NCI-H187 (cell line): ENCODE results near the gene ACO1.
"Not testable (repeated sequence)": the region's sequence is repeated elsewhere in the genome, so short reads cannot be mapped to it uniquely, and the experiment has no call there.

Experiments used
- DNase-seq, 2 experiments: peaks; one replicate each; lab custom pipeline; 2025; lab: John Stamatoyannopoulos, UW

Gene ACO1

DNA sequence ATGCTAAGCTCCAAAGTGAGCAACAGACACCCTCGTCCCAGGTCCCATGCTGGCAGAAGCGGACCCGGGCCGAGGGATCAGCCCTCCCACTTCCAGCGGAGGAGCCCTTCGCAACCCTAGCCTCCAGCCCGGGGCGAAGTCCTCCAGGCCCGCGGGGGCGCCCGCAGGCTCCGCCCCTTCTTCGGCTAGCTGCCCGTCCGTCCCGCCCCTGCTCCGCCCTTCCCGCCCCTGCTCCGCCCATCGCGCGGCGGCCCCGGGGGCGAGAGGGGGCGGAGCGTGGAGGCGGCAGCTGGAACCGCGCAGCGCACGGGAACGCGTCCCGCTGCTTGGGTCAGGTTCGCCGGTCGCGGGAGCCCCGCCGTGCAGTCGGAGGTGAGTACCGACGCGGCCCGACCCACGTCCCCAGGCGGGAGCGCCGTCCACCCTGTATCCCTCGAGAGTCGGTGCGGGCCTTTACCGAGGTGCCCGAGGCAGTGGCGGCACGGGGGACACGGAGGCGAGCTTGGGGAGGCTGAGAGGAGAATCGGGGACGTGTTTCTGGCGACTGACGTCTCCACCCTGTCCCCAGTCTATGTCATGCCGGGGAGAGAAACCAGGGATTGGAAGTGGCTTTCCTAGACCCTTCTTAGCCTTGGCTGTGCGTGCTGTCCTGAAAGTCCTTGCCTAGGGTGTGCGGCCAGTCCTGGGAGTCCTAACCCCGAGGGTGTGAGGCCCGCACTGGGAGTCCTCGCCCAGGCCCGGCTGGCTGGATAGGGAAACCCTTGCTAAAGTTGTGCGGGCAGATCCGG, at the start of gene ACO1:
Gene ACO1 (plus strand): TSS at position 280 of the 788 bp plus-strand sequence. CDS start 20,864 bp downstream, outside the sequence.
- DNase-seq = peak; percentile 11 to 38

DNA sequence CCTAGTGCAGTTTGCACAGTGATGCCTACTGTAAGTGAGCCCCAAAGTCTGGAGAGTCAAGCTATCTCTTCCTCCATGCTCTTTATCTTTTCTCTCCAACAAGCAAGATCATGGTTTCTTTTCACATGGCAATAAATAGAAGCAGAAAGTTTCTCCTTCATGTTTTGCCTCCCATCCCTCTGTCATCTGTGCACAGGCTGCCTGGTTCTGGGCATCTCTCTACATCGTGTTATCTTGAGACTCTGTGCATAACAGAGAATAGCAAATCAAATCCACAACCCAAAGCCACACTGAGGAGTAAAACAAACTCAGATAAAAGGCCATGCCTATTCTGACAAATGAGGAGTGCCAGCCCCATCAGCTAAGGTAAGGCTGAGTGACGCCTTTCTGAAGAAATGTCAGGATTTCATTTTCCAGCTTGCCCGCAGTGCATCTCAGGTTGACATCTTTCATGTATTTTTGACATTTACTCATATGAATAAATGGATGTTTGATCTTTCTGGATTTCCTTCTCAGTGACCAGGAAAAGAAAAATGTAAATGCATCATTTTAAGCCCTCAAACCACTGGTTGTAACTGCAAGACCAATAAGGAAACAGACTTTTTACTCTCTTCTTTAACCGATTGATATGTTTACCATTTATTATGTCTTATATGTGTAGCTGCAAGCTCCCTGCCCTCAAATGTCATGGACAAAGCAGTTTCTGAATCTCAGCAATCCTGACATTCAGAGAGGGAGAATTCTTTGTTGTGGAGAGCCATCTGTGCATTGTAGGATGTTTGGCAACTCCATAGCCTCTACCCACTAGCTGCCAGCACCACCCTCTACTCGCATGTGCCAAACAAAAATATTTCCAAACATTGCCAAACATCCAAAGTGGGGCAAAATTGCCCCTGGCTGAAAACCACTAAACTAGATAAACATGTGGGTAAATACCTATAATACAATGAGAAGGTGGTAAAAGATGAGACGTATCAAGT, 49.2 kb upstream of the ACO1 start:
- no peak for DNase-seq

DNA sequence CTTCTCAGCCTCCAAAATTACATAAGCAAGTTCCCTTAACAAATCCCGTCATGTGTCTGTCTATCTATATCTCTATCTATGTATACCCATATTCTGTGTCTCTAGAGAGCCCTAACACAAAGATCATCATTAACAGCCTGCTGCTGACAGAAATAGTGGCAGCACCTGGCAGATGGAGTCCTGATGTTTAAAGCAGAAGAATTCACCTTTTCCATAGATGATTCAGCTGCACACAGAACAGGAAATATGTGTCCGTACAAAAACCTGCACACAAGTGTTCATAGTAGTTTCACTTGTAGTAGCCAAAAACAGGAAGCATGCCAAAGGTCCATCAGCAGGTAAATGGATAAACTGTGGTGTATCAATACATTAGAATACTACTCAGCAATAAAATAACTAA, 45.0 kb upstream of the ACO1 start:
- no peak for DNase-seq

DNA sequence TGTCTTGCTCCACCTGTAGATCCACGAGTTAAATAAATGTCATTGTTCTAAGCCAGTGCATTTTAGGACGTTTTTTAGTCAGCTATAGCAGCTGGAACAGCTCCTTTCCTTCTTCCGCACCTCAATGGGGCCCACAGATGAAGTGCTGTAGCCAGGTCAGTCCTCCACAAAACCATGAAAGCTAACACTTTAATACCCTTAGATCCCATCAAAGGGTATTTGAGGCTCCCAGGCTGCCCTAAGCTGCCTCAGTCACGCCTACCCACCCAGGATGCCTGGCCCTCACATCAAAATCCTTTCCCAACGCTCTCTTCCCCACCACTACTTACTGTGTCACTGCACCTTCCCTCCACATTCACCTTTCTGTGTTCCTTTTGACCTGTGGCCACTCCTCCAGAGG, 44.1 kb upstream of the ACO1 start:
- no peak for DNase-seq

DNA sequence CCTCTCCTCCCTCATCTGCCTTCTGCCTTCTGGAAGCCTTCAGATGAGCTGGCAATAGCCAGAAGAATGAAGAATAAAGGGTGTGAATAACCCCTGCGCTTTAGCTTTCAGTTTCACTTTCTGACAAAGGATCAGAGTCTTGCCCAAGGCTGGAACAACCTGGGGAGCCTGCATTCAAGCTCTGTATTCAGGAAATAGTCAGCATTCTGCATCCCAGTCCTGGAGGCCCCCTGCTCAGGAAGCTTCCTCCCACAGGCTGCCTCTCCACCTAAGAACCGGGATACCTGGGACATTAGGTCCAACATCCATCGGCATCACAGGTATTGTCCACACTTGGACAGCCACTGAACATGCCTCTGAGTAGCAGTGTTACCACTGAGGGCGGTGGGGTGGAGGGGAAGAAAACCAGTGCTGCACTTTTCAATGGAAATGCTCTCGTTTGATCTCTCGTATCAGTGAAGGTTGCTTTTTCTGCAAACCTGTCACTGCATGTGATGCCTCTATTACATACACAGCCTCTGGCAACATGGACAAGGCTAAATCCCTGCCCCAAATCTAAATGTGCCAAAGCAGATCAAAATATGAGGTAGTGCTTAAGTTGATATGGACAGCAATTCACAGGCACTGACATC, 39.8 kb upstream of the ACO1 start:
- DNase-seq = no peak

DNA sequence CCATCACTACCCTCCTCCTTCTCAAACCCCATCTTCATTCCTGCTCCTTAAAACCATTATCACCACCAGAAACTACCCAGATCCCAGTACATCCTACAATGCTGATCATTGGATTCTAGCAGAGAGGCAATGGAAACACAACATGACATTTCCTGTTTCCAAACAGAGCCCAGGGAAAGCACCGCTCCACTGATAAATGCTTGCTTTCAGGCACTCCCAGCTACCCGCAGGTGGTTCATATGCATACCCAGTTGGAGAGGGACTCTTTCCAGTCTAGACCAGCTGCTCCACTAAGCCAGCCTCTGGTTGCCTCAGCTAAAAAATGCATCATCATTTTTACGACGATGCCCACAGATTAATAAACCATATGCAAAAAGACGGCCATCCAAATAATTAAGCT, 39.2 kb upstream of the ACO1 start:
- DNase-seq = no peak

DNA sequence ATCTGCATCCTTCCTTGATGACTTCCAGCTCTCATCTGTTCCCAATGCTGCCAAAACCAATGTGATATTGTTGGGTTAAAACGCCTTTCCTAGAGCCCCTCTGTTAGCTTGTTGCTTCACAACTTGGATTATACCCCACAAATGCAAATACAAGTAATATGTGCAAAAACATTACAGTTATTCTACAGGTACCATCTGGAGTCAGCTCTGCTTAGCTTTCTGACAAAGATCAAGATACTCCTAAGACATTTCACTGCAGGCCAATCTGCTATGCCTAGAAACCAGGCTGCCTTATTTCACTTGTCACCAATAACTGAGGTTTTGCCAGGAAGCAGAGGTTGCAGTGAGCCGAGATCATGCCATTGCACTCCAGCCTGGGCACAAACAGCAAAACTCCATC, 36.9 kb upstream of the ACO1 start:
- DNase-seq = no peak

DNA sequence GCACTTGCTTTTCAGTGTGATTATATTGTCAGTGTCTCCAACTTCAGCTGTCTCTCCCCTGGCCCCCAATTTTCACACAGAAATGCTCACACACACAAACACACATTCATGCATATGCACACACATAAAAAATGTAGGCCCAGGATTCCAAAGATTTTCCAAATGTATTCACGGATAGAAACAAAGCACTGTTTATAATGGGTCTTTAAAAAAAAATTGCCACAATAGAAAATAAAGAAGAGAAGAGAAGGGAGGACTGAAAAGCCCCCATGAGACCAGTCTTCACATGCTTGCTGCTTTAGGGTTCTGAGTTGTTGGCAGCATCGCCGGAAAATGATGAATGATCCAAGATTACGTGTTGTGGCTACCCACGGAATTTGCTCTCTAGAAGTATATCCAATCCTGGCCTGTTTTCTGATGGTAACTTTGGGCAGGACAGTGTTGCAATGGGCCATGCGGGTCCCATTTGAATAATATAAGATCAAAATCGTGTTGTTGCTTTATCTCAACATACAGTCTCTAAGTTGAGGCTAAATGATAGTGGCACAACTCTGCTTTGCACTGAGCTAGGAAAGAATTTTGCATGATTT, 36.2 kb upstream of the ACO1 start:
- DNase-seq = no peak

DNA sequence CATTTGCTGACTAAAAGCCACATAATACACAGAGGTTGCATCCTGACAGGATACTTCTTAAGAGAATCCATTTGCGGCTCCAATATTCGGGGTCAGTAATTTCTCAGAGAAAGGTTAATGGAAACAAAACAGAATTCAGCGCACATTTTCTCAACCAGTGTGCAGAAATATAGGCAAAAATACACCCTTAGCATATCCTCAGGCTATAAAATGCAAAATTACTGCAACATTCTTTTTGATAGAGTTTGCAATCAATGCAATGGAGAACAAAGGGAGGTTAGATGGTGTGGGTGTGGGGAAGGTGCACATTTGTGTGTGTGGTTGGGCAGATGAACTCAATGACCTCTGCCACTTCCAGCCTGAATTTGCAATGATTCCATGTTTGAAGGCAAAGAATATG, 35.4 kb upstream of the ACO1 start:
- no peak for DNase-seq

DNA sequence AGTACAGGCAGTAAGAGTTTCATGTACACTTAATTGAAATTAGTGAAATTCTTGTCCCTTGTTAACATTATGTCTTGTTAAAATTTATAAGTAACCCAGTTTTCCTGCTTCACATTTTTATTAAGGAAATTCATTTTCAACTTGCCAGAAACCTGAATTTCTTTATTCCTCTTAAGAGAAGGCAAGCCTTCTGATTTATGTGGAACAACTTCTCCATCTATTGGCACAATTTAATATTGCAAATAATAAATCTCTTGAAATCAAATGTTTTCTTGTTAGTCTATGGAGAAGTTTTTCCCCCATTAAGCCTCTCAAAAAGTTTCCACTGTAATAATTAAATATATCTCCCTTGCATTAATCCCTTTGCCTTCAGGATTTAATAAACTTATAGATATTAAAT, 33.8 kb upstream of the ACO1 start:
- no peak for DNase-seq

DNA sequence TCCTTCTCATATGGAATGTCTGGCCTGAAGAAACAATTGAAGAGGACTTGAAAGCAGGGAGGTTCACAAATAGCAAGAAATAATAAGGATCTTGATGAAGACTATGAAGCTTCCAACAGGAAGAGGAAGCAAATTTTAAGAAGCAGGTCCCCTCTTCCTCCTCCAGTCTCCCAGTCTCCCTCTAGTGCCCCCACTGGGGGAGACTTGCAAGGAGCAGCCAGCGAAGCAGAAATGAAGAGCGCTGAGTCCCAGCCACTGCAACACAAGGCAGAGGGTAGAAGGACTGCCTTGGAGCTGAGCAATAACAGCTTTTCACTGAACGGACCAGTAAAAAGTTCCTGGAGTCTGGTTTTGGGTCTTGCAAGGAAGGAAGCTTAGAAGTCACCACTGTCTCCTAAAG, 32.6 kb upstream of the ACO1 start:
- no peak for DNase-seq

DNA sequence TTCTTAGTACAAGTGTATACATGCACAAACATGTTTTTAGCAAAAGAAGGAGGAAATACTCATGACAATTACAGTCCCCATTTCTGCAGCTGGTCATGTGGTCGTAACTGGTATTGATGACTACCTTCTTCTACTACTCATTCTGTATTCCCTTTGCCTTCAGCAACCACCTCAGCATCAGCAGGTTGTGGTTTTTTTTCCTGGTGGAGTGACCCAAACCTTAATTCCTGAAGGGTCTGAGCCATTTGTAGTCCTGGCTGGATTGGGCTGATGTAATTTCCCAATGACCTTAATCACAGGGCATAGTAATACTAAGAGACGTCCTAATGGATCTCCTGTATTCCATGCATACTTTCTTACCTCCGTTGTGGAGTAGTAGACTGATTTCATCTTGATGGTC, 31.0 kb upstream of the ACO1 start:
- not testable (repeated sequence) for DNase-seq

DNA sequence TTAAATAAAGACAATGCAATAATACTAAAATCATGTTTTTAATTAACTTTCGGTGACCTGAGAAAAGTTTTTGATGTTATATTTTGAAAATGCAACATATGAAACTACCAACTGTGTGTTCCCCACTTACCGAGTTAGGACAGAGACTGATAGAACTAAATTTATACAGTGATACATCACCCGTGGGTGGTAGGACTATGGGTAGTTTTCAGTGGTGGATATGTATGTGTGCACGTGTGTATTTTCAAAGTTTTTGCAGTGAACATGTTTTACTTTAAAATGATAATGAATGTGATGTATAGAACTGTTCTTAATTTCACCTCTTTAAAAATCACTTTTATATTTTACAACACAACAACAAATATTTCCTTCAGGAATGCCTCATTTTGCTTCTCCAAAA, 25.0 kb upstream of the ACO1 start:
- DNase-seq = no peak

DNA sequence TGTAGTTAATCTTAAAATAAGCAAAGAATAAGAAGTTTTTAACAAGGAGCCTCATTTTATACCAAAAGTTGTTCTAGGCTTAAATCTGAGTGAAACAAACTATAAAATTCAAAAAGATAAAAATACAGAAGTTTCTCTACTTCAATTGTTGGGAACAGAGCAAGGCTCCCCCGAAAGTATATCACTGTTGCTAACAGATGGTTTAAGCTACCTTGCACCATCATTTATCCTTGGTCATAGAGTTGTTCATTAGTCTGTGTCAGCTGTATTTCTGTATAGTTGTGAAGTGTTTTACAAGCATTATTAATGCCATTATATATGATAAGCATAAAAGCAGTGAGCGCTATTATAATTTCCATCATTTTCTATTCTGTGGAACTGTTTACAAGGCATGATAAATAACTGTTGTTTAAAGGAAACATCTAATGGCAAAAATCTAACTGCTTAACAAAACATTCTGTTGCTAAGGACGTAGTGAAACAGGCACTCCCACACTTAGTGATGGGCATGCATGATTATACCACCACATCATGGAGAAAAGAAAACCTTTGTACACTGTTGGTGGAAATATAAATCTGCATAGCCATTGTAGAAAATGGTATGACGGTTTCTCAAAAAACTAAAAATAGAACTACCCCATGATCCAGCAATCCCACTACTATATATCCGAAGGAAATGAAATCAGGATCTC, 23.3 kb upstream of the ACO1 start:
- no peak for DNase-seq

DNA sequence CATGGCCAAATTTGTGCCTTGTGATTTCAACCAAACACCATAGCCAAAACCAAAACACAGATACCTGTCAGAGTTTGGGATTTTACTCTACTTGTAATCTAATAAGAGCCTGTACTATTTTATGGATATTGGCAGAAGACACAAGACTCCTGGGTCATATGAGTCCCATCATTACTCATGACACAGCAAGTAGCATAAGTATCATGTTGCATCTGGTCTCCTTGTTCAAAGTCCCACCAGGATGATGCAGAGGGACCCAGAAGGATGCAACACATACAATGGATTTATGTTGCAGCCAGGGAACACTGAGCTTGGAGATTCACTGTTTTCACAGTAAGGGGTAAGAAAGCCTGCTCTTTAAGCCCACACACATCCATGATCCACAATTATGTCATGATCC, 13.2 kb upstream of the ACO1 start:
- no peak for DNase-seq

DNA sequence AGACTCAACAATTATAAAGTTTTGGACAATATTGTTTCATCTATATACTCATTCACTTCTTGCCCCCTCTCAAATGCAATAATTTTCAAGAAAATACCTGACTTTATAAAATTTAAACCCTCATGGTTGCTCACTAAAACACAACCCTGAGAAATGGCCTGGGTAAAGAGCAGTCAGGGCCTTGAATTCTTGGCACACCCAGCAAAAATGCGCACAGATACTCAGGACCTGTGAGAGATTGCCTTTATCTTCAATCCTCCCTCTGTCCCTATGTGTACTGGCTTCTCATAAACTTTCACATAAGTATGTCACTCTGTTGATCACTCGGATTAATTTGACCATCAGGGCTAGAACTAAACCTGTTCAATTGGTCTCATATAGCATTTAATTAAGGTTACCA, 12.8 kb upstream of the ACO1 start:
- DNase-seq = no peak

DNA sequence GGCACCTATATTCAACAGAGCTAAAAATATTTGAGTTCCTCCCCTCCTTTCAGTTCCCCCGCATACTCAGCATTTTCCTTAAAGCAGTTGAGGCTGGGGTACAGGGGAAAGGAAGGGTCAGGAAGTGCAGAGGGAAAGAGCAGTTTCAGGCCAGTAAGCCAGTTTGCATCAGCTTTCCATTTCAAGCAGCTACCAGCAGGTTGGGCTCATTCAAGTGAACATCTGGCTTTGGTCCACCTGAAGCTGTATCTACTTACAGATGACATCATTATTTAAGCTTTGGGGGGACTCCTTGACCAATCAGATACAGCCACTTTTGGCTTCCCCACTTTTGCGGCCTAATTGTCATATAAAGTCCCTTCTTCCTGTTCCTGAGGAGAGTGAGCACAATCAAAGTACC, 8.2 kb upstream of the ACO1 start:
- DNase-seq = no peak

DNA sequence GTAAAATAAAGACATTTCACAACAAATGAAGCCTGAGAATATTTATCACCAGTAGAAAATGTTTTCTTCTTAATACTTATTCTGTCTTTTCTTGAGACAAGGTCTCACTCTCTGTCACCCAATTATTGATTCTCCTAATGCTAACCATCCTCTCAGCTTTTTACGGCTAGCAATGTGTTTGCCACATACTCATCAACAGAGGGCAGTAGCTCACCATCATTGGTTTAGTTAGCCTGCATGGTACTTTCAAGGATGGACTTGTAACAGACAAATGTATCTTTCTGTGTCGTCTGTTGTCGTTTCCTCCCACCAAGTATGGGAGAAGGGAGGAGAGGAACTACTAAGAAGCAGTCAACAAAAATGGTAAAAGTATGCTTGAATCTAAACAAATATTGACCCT, 5.9 kb upstream of the ACO1 start:
- peak; percentile 0 to 26 for DNase-seq

DNA sequence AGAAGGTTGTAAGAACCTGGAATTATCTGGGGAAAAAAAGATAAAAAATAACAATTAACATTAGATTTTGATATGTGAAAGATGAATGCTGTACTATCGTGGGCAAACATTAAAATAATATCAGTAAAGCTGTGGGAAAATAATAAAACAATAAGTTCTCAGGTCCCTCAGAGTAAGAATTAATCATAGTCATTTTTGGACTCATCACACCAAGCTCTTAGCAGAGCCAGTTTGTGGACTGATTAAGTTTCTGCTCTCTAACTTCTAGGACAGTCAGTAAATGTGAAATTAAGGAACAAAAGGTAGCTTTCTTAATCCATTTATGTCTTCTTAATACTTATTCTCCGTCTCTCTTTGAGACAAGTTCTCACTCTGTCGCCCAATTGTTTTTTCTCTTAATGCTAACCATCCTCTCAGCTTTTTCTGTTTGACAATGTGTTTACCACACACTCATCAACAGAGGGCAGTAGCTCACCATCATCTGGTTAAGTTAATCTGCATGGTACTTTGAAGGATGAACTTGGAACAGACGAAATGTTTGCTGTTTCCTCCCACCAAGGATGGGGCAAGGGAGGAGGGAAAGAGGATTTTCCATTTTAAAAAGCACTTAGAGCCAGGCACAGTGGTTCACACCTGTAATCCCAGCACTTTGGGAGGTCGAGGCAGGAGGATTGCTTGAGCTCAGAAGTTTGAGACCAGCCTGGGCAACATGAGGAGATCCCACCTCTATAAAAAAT, 5.3 kb upstream of the ACO1 start:
- DNase-seq = peak in 1 of 2 experiments; percentile 17

DNA sequence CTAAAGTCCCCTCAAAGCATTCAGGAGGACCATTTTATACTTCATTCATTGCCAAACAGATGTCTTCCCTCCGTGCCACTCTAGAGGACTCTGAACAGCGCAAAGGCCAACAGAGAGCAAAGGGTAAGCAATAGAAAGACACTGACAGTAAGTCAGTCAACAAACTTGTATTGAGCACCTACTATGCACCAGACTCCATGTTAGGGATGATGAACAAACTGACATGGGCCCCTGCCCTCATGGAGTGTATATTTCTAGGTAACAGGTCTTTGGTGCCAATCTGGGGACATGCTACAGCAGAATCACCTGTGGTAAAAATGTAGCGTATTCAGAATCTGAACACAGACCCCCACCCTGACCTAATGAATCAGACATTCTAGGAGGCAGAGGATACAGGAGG, 3.5 kb upstream of the ACO1 start:
- DNase-seq = no peak
